HepG2 (cell line): Measurements from ENCODE around the gene PHAX. TPM values are rescaled to one million over a fixed set of nuclear protein-coding genes. Genes with fewer than 3 reads are reported as not detected.

ENCODE experiments used
- ATF2 ChIP-seq: sonication (generic); formaldehyde crosslinking; IDR thresholded peaks from 2 replicates; pipeline ENCODE4 v1.4.0; 2020; ENCODE audit warnings: missing genetic modification reagents
- ATM ChIP-seq: fragments of 450-650 bp; IDR thresholded peaks from 2 replicates; pipeline ENCODE4 v1.7.1; 2017; ENCODE audit warnings: mild to moderate bottlenecking, borderline replicate concordance
- BCL6 ChIP-seq: IDR thresholded peaks from 2 replicates; pipeline ENCODE4 v1.6.1; 2016; ENCODE audit warnings: missing genetic modification reagents, missing compliant biosample characterization
- BORCS8-MEF2B ChIP-seq: sonication (generic); formaldehyde crosslinking; IDR thresholded peaks from 2 replicates; pipeline ENCODE4 v1.8.0; 2022; ENCODE audit warnings: mild to moderate bottlenecking, missing genetic modification reagents
- ELF4 ChIP-seq: sonication (generic); formaldehyde crosslinking; IDR thresholded peaks from 2 replicates; pipeline ENCODE4 v1.5.0; 2020; ENCODE audit warnings: missing genetic modification reagents, mild to moderate bottlenecking, moderate library complexity, borderline replicate concordance
- FOXK2 ChIP-seq: fragments of 450-650 bp; IDR thresholded peaks from 2 replicates; pipeline ENCODE4 v1.6.1; 2016
- IRX3 ChIP-seq: sonication (generic); formaldehyde crosslinking; IDR thresholded peaks from 2 replicates; pipeline ENCODE4 v1.8.1; 2023; ENCODE audit warnings: mild to moderate bottlenecking, low read depth, missing genetic modification reagents, borderline replicate concordance
- NCOA1 ChIP-seq: sonication (generic); formaldehyde crosslinking; IDR thresholded peaks from 2 replicates; pipeline ENCODE4 v1.9.0; 2021; ENCODE audit warnings: missing genetic modification reagents
- NONO ChIP-seq, 2 experiments: fragments of 450-650 bp in 1 of 2; sonication (generic) in 1 of 2; formaldehyde crosslinking in 1 of 2; IDR thresholded peaks in 1 of 2; conservative IDR thresholded peaks in 1 of 2; 2 replicates each; pipeline versions ENCODE4 v1.6.1 to v1.8.0; 2017 to 2022; ENCODE audit warnings: mild to moderate bottlenecking in 1 of 2, missing genetic modification reagents in 1 of 2, moderate library complexity in 1 of 2
- NR2F2 ChIP-seq: IDR thresholded peaks from 2 replicates; pipeline ENCODE4 v1.6.1; 2012; ENCODE audit warnings: low read depth, inconsistent platforms, borderline replicate concordance
- PTBP1 ChIP-seq: fragments of 200-400 bp; formaldehyde crosslinking; IDR thresholded peaks from 2 replicates; pipeline ENCODE4 v1.6.1; 2018; ENCODE audit warnings: low read length, low read depth; ENCODE audit not compliant: poor library complexity, severe bottlenecking
- RBFOX2 ChIP-seq: fragments of 200-400 bp; formaldehyde crosslinking; IDR thresholded peaks from 2 replicates; pipeline ENCODE4 v1.6.1; 2017; ENCODE audit warnings: low read depth, mild to moderate bottlenecking, low read length
- STAG1 ChIP-seq: sonication (generic); formaldehyde crosslinking; IDR thresholded peaks from 2 replicates; pipeline ENCODE4 v1.4.0; 2020; ENCODE audit warnings: missing genetic modification reagents
- XBP1 ChIP-seq: sonication (generic); formaldehyde crosslinking; IDR thresholded peaks from 2 replicates; pipeline ENCODE4 v1.5.0; 2020; ENCODE audit warnings: missing genetic modification reagents
- ZBTB20 ChIP-seq: sonication (generic); formaldehyde crosslinking; IDR thresholded peaks from 2 replicates; pipeline ENCODE4 v1.8.1; 2023; ENCODE audit warnings: missing genetic modification reagents, low read depth, mild to moderate bottlenecking, borderline replicate concordance
- ZFP36L1 ChIP-seq: sonication (generic); formaldehyde crosslinking; IDR thresholded peaks from 2 replicates; pipeline ENCODE4 v1.8.0; 2022; ENCODE audit warnings: mild to moderate bottlenecking, missing genetic modification reagents, moderate library complexity
- ZFP82 ChIP-seq: sonication (generic); formaldehyde crosslinking; IDR thresholded peaks from 2 replicates; pipeline ENCODE4 v1.5.1; 2020; ENCODE audit warnings: mild to moderate bottlenecking, missing genetic modification reagents, borderline replicate concordance
- ZNF224 ChIP-seq: sonication (generic); formaldehyde crosslinking; IDR thresholded peaks from 2 replicates; pipeline ENCODE4 v1.5.0; 2020; ENCODE audit warnings: mild to moderate bottlenecking, missing genetic modification reagents
- ZNF441 ChIP-seq: sonication (generic); formaldehyde crosslinking; IDR thresholded peaks from 2 replicates; pipeline ENCODE4 v1.7.0; 2021; ENCODE audit warnings: missing genetic modification reagents, borderline replicate concordance
- ZNF501 ChIP-seq: sonication (generic); formaldehyde crosslinking; IDR thresholded peaks from 2 replicates; pipeline ENCODE4 v1.5.1; 2020; ENCODE audit warnings: mild to moderate bottlenecking, moderate library complexity, missing genetic modification reagents
- ZNF83 ChIP-seq: sonication (generic); formaldehyde crosslinking; IDR thresholded peaks from 2 replicates; pipeline ENCODE4 v1.4.0; 2020; ENCODE audit warnings: missing genetic modification reagents, mild to moderate bottlenecking, borderline replicate concordance
- ZSCAN25 ChIP-seq: sonication (generic); formaldehyde crosslinking; IDR thresholded peaks from 2 replicates; pipeline ENCODE4 v1.8.0; 2022; ENCODE audit warnings: mild to moderate bottlenecking, missing genetic modification reagents
- polyA plus RNA-seq, 8 experiments: library from polyadenylated mRNA; depleted of rRNA in 3 of 8; stranded (reverse) in 7 of 8; unstranded in 1 of 8; fragments of >200 nt; fragmentation: Illumina TruSeq in 4 of 8; extraction: Trizol in 4 of 8; gene quantifications; 2 replicates each; pipeline versions ENCODE4 v1.2.1 to v1.2.3, GENCODE V29; 2011 to 2016; ENCODE audit warnings: low read depth in 4 of 8, missing spikeins in 1 of 8, mixed read lengths in 1 of 8; ENCODE audit not compliant: insufficient read depth in 1 of 8
- total RNA-seq, 5 experiments: library from RNA; depleted of rRNA; stranded (reverse); fragments of >200 nt; fragmentation: Illumina TruSeq; extraction: Trizol; gene quantifications; 2 replicates each; pipeline ENCODE4 v1.2.3, GENCODE V29; 2016; ENCODE audit warnings: low read depth in 1 of 5
- TF ChIP-seq, protein P1 (sequence below): sonication (generic); formaldehyde crosslinking; IDR thresholded peaks from 2 replicates; pipeline ENCODE4 v1.5.0; 2020; ENCODE audit warnings: mild to moderate bottlenecking, missing genetic modification reagents
- TF ChIP-seq, protein P2 (sequence below): sonication (generic); formaldehyde crosslinking; IDR thresholded peaks from 2 replicates; pipeline ENCODE4 v1.4.0; 2020; ENCODE audit warnings: missing genetic modification reagents, borderline replicate concordance
- TF ChIP-seq, protein P3 (sequence below): sonication (generic); formaldehyde crosslinking; IDR thresholded peaks from 2 replicates; pipeline ENCODE4 v1.4.0; 2020; ENCODE audit warnings: missing genetic modification reagents

The PHAX gene
- total and polyA plus RNA-seq, 2 of the 13 experiments (the other 11 are each of a cell fraction or from before 2014, with no cell fraction given): 20.0 to 59.7 TPM

GRCh38 chr5:126648471-126648870 lies 47.7 kb downstream of the PHAX start (continued):
- TF ChIP-seq, protein P1, sequence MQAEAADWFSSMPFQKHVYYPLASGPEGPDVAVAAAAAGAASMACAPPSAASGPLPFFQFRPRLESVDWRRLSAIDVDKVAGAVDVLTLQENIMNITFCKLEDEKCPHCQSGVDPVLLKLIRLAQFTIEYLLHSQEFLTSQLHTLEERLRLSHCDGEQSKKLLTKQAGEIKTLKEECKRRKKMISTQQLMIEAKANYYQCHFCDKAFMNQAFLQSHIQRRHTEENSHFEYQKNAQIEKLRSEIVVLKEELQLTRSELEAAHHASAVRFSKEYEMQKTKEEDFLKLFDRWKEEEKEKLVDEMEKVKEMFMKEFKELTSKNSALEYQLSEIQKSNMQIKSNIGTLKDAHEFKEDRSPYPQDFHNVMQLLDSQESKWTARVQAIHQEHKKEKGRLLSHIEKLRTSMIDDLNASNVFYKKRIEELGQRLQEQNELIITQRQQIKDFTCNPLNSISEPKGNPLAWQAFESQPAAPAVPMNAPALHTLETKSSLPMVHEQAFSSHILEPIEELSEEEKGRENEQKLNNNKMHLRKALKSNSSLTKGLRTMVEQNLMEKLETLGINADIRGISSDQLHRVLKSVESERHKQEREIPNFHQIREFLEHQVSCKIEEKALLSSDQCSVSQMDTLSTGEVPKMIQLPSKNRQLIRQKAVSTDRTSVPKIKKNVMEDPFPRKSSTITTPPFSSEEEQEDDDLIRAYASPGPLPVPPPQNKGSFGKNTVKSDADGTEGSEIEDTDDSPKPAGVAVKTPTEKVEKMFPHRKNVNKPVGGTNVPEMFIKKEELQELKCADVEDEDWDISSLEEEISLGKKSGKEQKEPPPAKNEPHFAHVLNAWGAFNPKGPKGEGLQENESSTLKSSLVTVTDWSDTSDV (CRISPR knock-in tag): no peak
- TF ChIP-seq IRX3 (no peak), NCOA1 (no peak), ZNF441 (CRISPR knock-in tag) (no peak), ZBTB20 (CRISPR knock-in tag) (no peak), PTBP1 (no peak), XBP1 (no peak), ZFP82 (CRISPR knock-in tag) (0 out of 2 replicates have a peak, but pooled peaks have one; percentile 49), NR2F2 (peak; percentile 51; the same call in 1 of the 2 replicates), NONO (IDR thresholded peaks at IDR 0.05) (no peak), NONO (CRISPR knock-in tag; conservative IDR thresholded peaks at IDR 0.05) (no peak), ELF4 (CRISPR knock-in tag) (no peak), FOXK2 (no peak), ZNF501 (0 out of 2 replicates have a peak, but pooled peaks have one; percentile 18), ZSCAN25 (CRISPR knock-in tag) (no peak), ATM (no peak), BCL6 (peak; percentile 46), ZFP36L1 (CRISPR knock-in tag) (0 out of 2 replicates have a peak, but pooled peaks have one; percentile 10), ZNF83 (CRISPR knock-in tag) (no peak), RBFOX2 (peak; percentile 41; the same call in 1 of the 2 replicates), STAG1 (CRISPR knock-in tag) (no peak), BORCS8-MEF2B (CRISPR knock-in tag) (0 out of 2 replicates have a peak, but pooled peaks have one; percentile 4), ZNF224 (CRISPR knock-in tag) (no peak), ATF2 (CRISPR knock-in tag) (no peak)
- TF ChIP-seq, protein P2, sequence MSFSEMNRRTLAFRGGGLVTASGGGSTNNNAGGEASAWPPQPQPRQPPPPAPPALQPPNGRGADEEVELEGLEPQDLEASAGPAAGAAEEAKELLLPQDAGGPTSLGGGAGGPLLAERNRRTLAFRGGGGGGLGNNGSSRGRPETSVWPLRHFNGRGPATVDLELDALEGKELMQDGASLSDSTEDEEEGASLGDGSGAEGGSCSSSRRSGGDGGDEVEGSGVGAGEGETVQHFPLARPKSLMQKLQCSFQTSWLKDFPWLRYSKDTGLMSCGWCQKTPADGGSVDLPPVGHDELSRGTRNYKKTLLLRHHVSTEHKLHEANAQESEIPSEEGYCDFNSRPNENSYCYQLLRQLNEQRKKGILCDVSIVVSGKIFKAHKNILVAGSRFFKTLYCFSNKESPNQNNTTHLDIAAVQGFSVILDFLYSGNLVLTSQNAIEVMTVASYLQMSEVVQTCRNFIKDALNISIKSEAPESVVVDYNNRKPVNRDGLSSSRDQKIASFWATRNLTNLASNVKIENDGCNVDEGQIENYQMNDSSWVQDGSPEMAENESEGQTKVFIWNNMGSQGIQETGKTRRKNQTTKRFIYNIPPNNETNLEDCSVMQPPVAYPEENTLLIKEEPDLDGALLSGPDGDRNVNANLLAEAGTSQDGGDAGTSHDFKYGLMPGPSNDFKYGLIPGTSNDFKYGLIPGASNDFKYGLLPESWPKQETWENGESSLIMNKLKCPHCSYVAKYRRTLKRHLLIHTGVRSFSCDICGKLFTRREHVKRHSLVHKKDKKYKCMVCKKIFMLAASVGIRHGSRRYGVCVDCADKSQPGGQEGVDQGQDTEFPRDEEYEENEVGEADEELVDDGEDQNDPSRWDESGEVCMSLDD: no peak
- TF ChIP-seq, protein P3, sequence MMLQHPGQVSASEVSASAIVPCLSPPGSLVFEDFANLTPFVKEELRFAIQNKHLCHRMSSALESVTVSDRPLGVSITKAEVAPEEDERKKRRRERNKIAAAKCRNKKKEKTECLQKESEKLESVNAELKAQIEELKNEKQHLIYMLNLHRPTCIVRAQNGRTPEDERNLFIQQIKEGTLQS (CRISPR knock-in tag): no peak
